Left renal cortex interstitium (tissue), 4 donors: ENCODE results near the gene ATP2C2. TPM values are rescaled to one million over a fixed set of nuclear protein-coding genes. Genes with fewer than 3 reads are reported as not detected.
"Not testable (repeated sequence)": the region's sequence is repeated elsewhere in the genome, so short reads cannot be mapped to it uniquely, and the experiment has no call there.

Experiments
- DNase-seq, 4 donors: peaks; one replicate each; pipeline ENCODE4 v3.0.0-alpha.2; 2013; ENCODE audit warnings: low read depth in 4 of 4, low spot score in 2 of 4, missing footprints in 1 of 4
- polyA plus RNA-seq, 4 donors: library from polyadenylated mRNA; unstranded; fragments of 120-200 nt; gene quantifications; one replicate each; pipeline ENCODE4 v1.2.1, GENCODE V29; 2013; ENCODE audit not compliant: insufficient read length in 4 of 4

Gene ATP2C2
- polyA plus RNA-seq, 4 donors, result 0.62 to 2.2 (median 1.1) TPM

GRCh38 chr16:84340325-84341040, 27.9 kb upstream of the ATP2C2 start:
- DNase-seq, result no peak

DNA sequence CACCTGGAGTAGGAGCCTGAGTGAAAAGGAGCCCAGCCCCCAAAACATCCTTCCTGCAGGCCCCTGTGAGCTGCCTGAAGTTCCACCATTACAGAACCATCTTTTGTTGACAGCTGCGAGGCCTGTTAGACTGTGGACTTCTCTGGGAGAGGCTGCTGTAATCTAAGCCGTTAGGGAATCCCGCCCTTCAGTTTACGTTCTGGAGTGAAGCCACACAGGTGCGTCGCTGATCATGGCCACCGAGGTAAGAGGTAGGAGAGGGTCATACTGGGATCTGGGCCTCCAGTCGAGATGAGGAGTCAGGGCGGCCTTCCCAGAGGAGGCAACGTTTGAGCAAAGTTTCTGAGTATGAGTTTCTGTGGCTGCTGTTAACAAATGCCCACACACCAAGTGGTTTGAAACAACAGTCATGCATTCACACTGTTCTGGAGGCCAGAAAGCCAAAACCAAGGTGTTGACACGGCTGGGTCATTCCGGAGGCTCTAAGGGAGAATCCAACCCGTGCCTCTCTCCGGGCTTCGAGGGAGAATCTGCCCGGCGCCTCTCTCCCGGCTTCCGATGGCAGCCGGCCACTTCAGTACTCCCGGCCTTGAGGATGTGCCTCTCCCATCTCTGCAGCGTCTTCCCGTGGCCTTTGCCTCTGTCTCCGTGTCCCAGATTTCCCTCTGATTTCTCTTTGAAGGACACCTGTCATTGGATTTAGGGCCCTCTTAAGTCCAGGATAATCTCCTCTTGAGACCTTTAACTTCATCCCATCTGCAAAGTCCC, 26.6 kb upstream of the ATP2C2 start:
- DNase-seq, result no peak

DNA sequence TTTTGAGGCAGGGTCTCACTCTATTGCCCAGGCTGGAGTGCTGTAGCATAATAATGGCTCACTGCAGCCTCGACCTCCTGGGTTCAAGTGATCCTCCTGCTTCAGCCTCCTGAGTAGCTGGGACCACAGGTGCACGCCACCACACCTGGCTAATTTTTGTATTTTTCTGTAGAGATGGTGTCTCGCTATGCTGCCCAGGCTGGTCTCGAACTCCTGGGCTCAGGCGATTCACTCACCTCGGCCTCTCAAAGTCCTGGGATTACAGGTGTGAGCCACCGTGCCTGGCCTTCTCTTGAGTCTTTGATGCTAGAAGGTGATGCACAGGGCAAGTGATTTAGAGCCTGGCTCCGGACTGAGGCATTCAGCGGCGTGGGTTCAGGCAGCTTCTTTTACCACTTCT, 24.5 kb upstream of the ATP2C2 start:
- not testable (repeated sequence) for DNase-seq

GRCh38 chr16:84344781-84345180, 23.6 kb upstream of the ATP2C2 start:
- no peak for DNase-seq

- no peak for DNase-seq
These were observed 21.2 kb upstream of the ATP2C2 start for GRCh38 chr16:84347161-84347560.

DNA sequence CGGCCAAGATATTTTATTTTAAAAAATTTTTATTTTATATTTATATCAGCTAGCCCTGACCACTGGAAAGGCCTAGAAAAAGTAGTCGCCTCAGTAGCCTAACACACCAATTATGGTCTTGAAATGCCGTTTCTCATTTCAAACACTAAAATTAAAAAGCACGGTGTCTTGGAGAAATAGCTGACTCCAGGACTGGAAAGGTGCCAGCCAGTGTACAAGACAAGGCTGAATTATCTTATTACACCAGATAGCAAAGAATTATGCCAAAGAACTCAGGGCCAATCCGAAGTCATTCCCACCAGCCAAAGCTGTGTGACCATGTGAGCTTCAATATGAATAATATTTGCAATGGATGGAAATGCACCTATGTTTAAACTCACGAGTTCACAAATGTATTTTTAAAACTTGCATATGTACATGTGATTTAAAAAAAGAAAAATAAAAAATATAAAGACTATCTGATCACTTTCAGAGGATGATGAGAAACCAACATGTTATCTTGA, 19.9 kb upstream of the ATP2C2 start:
- no peak for DNase-seq

GRCh38 chr16:84349862-84350684, 18.3 kb upstream of the ATP2C2 start:
- no peak for DNase-seq

DNA sequence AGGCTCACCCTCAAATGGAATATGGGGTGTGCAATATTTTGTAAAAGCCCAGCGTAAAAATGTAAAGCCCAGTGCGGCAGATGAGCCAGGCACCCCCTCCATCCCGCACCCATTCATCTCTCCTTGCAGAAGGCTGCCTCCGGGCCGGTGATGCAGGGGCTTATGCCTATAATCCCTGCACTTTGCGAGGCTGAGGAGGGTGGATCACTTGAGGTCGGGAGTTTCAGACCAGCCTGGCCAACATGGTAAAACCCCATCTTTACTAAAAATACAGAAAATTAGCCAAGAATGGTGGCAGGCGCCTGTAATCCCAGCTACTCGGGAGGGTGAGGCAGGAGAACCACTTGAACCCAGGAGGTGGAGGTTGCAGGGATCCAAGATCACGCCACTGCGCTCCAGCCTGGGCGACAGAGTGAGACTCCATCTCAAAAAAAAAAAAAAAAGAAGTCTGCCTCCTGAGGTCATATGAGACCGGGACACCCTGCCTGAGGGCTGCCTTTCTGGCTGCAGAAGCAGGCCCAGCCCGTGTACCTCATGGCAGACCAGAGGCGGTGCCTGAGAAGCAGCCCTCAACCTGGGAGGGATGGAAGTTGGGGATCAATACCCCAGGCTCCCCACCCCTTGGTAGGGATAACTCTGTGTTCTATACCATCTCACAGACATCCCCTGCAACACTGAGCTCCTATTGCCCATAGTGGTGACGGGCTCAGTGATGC, 17.5 kb upstream of the ATP2C2 start:
- no peak for DNase-seq

DNA sequence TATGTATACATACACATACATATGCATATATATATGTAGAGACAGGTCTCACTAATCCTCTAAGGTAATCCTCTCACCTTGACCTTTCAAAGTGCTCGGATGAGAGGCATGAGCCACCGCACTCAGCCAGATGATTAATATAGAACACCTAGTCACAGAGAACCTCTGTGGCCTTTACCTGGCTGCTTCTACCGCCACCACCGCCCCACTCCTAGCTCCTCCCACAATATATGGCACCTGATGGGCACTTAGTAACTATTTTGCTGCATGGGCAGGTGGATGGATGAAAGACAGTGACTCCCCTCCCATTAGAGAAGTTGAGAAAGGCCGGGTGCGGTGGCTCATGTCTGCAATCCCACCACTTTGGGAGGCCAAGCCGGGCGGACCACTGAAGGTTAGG, 16.7 kb upstream of the ATP2C2 start:
- no peak for DNase-seq

DNA sequence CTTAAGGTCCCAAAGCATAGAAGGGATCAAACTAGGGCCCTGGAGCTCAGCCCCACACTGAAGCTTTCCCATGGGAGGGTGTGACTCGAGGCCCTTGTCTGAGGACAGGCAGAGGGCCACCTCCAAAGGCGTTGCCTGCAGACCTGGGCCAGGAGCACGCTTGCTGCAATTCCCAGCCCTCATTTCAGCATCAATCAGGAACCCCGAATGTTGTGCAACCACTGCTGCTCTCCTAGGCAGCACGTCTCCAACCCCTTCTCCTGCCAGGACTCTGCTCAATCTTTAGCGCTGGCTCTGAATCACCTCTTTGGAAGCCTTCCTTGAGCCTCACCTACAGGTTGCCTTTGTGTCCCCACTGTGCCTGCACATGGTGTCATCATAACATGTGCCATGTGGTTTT, 14.0 kb upstream of the ATP2C2 start:
- no peak for DNase-seq

DNA sequence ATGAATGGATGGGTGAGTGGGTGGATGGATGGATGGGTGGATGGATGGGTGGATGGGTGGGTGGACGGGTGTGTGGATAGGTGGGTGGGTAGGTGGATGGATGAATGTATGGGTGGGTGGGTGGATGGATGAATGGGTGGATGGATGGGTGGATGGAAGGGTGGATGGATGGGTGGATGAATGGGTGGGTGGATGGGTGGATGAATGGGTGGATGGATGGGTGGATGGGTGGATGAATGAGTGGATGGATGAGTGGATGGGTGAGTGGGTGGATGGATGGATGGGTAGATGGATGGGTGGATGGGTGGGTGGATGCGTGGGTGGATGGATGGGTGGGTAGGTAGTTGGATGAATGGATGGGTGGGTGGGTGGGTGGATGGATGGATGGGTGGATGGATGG, 13.2 kb upstream of the ATP2C2 start:
- no peak for DNase-seq

- no peak for DNase-seq
These were observed 12.2 kb upstream of the ATP2C2 start for GRCh38 chr16:84356176-84356575.

GRCh38 chr16:84356591-84357116, 11.7 kb upstream of the ATP2C2 start:
- no peak for DNase-seq

GRCh38 chr16:84357191-84357651, 11.1 kb upstream of the ATP2C2 start:
- DNase-seq, result no peak

DNA sequence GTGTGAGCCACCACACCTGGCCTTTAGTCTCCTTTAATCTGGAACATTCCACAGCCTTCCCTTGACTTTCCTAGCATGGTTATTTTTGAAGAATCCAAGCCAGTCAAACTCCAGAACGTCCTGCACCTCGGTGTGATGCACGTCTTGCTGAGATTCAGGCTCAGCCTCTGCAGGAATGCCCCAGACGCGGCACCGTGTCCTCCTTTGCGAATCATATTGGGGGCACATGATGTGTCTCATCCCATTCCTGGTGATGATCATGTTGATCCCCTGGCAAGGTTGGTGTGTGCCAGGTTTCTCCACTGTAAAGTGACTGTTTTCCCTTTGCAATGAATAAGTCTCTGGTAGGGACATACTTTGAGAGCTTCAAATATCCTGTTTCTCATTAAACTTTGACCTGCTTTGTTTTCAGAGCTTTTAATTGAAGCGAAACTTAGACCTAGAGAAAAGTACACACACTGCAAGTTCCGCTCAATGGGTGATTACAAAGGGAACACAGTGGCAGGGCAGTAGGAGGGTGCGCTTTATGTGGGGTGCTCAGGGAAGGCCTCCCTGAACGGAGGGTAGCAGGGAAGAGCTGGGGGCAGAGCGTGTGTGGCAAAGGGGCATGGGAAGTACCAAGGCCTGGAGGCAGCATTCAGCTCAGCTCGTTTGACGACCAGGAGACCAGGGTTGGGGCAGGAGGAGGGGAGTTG, 9.6 kb upstream of the ATP2C2 start:
- DNase-seq, result no peak

GRCh38 chr16:84359326-84359725, 9.0 kb upstream of the ATP2C2 start:
- no peak for DNase-seq

GRCh38 chr16:84360170-84360569, 8.2 kb upstream of the ATP2C2 start:
- DNase-seq, result no peak

DNA sequence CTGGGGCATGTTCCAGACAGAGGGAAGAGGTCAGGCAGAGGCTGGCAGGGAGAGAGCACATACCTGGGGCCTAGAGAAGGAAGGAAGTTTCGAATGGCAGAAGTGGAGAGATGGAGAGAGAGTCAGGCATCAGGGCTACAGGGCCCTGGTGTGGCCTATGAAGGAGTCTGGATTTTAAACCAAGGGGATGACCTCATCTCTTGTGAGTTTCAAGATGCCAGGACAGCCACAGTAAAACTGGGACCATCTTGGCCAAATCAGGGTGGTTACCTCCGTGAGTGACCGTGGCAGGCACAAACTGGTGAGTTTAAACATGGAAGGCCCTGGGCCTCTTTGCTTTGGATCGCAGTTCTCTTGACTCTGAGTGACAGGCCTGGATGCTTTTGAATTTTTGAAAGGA, 7.6 kb upstream of the ATP2C2 start:
- DNase-seq, result no peak

GRCh38 chr16:84361546-84361945, 6.8 kb upstream of the ATP2C2 start:
- DNase-seq, result no peak
